HG03103 (cell line): Measurements from ENCODE around the gene FGGY.
A peak's percentile ranks its signal among the peaks of the same experiment; 100 is the strongest.
"Not testable (repeated sequence)": the region's sequence is repeated elsewhere in the genome, so short reads cannot be mapped to it uniquely, and the experiment has no call there.

Experiments
- ATAC-seq: cut with Tn5 transposase; IDR thresholded peaks from one replicate; pipeline ENCODE4 v1.9.1; 2021; ENCODE audit warnings: low read depth; ENCODE audit not compliant: unreplicated experiment

The FGGY gene

DNA sequence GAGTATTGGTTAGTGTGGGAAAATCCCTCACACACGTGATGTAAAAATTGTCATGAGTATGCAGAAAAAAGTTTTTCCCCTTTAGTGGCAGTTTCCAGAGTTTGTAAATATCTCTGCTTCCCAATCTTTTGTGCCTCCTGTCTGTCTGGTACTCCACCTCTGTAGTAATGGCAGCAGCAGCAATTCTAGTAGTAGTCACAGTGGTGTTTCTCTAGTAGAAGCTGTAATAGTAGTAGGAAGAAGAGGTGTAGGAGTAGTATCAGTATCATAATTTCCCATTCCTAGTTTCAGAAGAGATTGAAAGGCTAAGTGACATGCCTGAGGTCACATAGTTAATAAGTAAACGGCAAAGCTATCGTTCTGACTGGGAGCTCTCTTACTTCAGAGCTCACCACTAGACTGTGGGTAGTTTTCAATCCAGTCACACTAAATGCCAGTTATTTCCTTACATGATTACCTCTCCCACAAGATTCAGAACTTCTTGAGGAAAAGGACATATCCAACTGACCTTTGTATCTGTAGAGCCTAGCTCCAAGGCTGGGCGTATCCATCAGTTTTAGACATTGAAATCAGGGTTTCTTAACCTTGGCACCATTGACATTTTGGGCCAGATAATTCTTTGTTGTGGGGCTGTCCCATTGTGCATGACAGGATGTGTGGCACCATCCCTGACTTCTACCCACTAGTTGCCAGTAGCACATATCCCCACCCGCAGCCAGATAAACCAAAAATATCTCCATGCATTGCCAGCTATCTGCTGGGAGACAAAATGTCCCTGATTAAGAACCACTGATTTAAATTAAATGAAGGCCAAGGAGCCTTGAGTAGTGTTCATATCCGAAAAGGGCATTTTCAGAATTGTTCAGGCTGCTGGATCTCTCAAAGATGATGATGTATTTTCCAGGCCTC is 135.9 kb downstream of the FGGY start:
- ATAC-seq, result peak; percentile 86

DNA sequence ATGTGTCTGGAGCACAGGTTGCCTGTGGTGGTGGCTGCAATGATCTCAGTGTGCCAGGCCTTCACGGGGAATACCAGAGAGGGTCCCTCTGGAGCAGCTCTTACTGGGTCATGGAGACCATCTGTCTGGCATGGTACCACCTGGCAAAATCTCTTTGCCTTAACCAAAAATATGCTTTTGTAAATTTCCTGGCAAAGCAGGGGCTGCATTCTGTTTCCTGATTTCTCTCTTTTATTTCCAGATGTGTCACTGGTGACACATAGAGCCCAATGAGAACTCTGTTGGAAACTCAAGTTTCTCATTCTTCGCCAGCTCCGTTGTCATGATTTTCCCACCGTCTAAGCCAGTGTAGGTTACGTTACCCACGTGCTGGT is 136.5 kb downstream of the FGGY start:
- ATAC-seq, result no peak

GRCh38 chr1:59434336-59434735 is 137.4 kb downstream of the FGGY start:
- no peak for ATAC-seq

GRCh38 chr1:59436637-59437036 is 139.7 kb downstream of the FGGY start:
- no peak for ATAC-seq

GRCh38 chr1:59438058-59438560 is 141.2 kb downstream of the FGGY start:
- ATAC-seq, result no peak

DNA sequence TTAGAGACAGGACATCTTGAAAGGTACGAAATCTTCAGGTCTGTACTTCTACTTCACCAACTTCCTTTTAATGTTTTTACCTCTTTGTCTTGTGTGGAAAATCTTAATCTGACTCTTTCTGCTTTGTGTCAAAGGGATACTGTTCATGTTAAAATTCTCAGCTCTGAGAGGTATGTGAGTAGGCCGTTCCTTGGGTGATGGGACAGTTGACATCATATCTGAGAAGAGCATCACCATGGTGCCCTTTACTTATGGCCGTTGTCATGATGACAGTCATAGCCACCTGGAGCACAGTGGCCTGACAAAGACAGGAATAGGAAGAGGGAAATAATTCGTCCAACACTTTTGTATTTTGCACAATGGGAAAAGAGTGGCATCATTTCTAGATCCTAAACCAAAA is 145.6 kb downstream of the FGGY start:
- ATAC-seq, result no peak

DNA sequence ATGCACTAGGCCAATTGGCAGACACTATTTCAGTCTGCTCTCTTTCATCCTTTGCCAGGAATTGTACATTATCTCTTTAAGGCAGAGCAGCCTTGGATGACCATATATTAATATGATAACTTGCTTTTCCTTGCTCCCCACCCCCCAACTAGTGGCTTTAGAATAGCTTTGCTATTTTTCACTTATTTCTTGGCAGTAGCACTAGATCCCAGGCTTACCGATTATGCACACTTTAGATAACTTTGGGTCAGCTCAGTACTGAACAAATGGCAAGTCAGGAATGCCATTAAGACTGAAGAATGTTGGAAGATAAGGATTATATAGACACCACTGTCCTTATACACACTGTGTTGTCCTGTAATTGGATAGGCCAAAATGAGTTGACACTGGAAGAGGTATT is 146.4 kb downstream of the FGGY start:
- no peak for ATAC-seq

- no peak for ATAC-seq
These were observed 147.6 kb downstream of the FGGY start for GRCh38 chr1:59444520-59444919.

DNA sequence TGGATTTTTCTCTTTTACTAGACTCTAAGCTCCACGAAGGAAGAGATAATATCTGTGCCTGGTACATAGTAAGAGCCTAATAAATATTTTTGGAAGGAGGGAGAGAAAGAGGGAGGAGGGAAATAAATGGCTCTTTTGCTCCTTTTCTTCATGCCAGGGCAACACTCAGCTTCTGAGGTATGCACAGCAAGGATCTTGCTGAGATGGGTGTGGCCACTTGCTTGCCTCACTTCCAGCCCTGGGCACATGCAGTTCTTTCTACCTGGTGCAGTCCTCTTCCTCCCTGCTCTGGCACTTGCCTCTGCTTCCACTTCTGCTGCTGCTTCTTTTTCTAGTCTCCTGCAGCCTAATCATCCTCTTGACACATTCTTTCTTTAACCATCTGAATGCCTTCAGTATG is 148.1 kb downstream of the FGGY start:
- no peak for ATAC-seq

DNA sequence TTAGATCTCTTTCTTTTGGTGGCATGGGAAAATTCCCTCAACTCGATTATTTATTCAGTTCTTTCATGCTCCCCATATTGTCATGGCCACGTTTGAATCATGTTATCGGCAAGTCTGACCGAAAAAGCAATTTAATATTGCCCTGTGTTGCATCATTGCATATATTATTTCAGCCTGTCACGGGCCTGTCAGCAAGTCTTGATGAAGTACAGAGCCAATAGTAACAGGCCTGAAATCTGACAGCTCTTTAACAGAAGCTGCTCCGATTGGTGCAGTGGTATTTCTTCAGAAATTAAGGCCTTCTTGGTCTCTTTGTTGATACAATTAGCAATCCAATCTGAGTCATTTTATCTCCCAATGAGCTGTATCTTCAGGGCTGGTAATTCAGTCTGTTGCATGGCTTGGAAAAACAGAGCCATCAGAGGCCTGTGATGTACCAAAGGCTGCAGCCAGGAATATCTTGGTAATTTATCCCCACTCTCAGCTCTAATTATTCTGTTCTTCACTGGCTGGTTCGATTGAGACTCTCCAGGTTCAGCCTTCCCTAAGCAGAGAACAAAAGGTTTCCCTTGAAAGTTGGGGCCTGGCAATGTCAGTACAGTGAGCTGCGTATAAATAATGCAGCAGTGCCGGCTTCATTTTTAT is 149.5 kb downstream of the FGGY start:
- no peak for ATAC-seq

- no peak for ATAC-seq
These were observed 155.1 kb downstream of the FGGY start for GRCh38 chr1:59452026-59452425.

- no peak for ATAC-seq
These were observed 155.7 kb downstream of the FGGY start for GRCh38 chr1:59452559-59452958.

DNA sequence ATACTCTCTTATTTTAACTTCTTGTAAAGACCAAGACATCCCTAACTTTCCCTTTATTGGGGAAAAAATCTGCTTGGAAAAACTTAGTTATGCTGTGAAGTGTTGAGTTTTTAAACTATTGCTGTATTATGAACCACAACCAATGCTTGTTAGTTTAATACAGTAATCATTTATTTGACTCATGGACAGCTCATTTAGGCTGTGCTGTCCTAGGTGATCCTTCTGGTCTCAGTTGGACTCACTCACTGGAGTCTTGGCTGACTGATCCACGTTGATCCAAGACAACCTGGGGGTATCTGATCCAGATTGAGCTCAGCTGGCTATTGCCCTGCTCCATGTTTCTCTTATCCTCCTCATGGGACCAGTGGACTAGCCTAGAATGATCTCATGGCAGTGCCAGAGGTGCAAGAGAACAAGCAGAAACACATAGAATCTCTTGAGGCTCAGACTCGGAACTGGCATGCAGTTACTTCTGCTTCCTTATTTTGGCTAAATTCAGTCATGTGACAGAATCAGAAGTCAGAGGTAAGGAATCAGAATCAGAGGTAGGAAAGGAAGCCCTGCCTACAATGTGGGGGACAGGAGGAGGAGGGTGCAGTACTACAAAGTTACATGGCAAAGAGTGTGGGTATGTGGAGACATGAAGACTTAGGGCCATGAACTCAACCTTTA is 156.5 kb downstream of the FGGY start:
- ATAC-seq, result no peak

DNA sequence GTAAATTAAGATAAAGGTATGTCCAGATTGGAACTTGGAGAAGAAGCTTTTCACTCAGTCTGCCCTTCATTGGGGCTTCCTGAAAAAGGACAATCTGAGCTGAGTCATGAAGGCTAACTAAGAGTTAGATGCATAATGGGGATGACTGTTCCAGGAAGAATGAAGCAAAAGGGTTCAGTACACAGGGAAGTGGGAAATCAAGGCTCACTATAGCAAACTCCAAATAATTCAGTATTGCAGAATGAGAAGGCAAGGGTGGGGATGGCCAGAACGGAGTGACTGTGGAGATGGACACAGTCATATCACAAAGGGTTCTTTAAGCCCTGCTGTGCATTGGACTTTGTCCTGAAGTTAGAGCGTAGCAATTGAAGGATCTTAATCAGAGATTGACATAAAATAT is 158.3 kb downstream of the FGGY start:
- no peak for ATAC-seq

DNA sequence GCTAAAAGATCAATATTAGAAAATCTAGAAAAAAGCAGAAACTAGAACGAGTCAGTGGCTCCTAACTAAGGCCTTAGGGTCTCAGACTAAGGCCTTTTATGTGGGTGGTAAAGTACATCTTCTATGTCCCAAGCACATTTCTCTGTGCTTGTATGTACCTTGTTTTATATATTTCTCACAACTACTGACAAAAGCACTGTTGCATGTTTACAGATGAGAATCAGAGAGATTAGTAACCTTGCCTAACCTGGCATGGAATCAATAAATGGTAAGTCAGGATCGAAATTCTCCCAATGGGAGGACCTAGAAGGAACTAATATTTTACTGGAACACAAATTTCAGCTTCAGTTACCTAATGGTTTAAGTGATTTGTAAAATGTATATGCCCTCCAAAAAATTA is 160.9 kb downstream of the FGGY start:
- no peak for ATAC-seq

- ATAC-seq, result no peak
These were observed 162.0 kb downstream of the FGGY start for GRCh38 chr1:59458884-59459283.

DNA sequence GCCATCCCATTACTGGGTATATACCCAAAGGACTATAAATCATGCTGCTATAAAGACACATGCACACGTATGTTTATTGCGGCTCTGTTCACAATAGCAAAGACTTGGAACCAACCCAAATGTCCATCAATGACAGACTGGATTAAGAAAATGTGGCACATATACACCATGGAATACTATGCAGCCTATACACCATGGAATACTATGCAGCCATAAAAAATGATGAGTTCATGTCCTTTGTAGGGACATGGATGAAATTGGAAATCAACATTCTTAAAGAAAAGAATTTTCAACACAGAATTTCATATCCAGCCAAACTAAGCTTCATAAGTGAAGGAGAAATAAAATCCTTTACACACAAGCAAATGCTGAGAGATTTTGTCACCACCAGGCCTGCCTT is 166.0 kb downstream of the FGGY start:
- not testable (repeated sequence) for ATAC-seq

DNA sequence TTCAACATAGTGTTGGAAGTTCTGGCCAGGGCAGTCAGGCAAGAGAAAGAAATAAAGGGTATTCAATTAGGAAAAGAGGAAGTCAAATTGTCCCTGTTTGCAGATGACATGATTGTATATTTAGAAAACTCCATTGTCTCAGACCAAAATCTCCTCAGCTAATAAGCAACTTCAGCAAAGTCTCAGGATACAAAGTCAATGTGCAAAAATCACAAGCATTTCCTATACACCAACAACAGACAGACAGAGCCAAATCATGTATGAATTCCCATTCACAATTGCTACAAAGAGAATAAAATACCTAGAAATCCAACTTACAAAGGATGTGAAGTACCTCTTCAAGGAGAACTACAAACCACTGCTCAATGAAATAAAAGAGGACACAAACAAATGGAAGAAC is 168.6 kb downstream of the FGGY start:
- not testable (repeated sequence) for ATAC-seq

DNA sequence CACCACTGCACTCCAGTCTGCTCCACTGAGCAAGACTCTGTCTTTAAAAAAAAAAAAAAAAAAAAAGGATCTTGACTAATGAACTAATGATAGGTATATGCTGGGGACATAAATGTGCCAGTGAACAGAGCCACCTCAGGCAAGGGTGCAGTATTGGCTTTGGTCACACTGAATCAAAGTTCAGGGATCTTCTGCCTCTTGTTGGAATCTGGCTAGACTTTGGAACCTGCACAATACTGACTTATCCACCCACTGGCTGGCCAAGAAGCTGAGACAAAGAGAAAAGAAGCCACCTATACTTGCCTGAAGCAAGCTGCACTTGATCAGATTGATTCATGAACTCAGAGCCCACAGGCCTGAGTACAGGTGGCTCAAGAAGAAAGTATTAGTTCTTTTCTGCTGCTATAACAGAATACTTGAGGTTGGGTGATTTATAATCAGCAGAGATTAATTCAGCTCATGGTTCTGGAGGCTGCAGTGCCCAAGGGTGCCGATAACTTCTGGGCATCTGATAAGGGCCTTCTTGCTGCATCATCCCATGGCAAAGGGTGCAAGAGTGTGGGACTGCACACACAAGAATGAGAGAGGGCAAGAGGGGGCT is 172.0 kb downstream of the FGGY start:
- no peak for ATAC-seq

- not testable (repeated sequence) for ATAC-seq
These were observed 175.2 kb downstream of the FGGY start for GRCh38 chr1:59471991-59472570.

- no peak for ATAC-seq
These were observed 176.9 kb downstream of the FGGY start for GRCh38 chr1:59473831-59474230.
